HL-60 (cell line): Measurements from ENCODE around the gene DHRS7B.
A peak's percentile ranks its signal among the peaks of the same experiment; 100 is the strongest.

Experiments
- DNase-seq, 2 experiments: peaks; one replicate each; pipeline ENCODE4 v3.0.0-alpha.2; 2010 to 2020; ENCODE audit warnings: low read depth in 1 of 2, low spot score in 1 of 2
- H3K27ac ChIP-seq: fragments of 250-450 bp; sonication (Bioruptor Pico); replicated peaks from 2 replicates; pipeline ENCODE4 v1.5.1; 2020; ENCODE audit warnings: mild to moderate bottlenecking, moderate library complexity
- H3K27me3 ChIP-seq: fragments of 250-450 bp; sonication (Bioruptor Pico); 2 replicates; pipeline ENCODE4 v1.5.1; 2021; ENCODE audit warnings: mild to moderate bottlenecking, moderate library complexity; ENCODE audit not compliant: insufficient read depth, poor library complexity, severe bottlenecking
- H3K4me3 ChIP-seq: replicated peaks from 2 replicates; pipeline ENCODE4 v1.5.1; 2011; ENCODE audit warnings: mild to moderate bottlenecking, control low read depth, low read length; ENCODE audit not compliant: insufficient read depth
- CTCF ChIP-seq: IDR thresholded peaks from one replicate; pipeline ENCODE4 v1.5.1; 2011; ENCODE audit warnings: low read length, control low read depth, inconsistent platforms; ENCODE audit not compliant: insufficient read depth
- GABPA ChIP-seq: IDR thresholded peaks from 2 replicates; pipeline ENCODE4 v1.6.1; 2012; ENCODE audit warnings: low read depth
- POLR2AphosphoS5 ChIP-seq: IDR thresholded peaks from 2 replicates; pipeline ENCODE4 v1.6.1; 2012; ENCODE audit warnings: low read depth
- REST ChIP-seq: IDR thresholded peaks from 2 replicates; pipeline ENCODE4 v1.6.1; 2012; ENCODE audit warnings: low read depth; ENCODE audit not compliant: insufficient replicate concordance
- SPI1 ChIP-seq: IDR thresholded peaks from 2 replicates; pipeline ENCODE4 v1.6.1; 2012; ENCODE audit warnings: low read depth, mild to moderate bottlenecking, borderline replicate concordance

The DHRS7B gene

GRCh38 chr17:21095735-21096134 is 31.0 kb upstream of the DHRS7B start:
- TF ChIP-seq CTCF, result no peak
- TF ChIP-seq REST, result no peak
- no peak for TF ChIP-seq GABPA
- TF ChIP-seq SPI1, result no peak
- no peak for TF ChIP-seq POLR2AphosphoS5
- no peak for DNase-seq
- Histone ChIP-seq H3K4me3 (no peak overlapping the region), H3K27ac (no peak overlapping the region), H3K27me3 (no peaks in the 10 kb centered on the region)

- Histone ChIP-seq H3K27me3 (no peaks in the 10 kb centered on the region), H3K27ac (no peak overlapping the region), H3K4me3 (no peak overlapping the region)
- TF ChIP-seq GABPA (no peak), CTCF (no peak)
- no peak for DNase-seq
These were observed 29.9 kb upstream of the DHRS7B start for GRCh38 chr17:21096874-21097273.

GRCh38 chr17:21098934-21099689 is 27.7 kb upstream of the DHRS7B start:
- peak overlapping the region; percentile 87 for H3K27ac ChIP-seq

More at GRCh38 chr17:21098934-21099689, 27.7 kb upstream of the DHRS7B start:
- TF ChIP-seq POLR2AphosphoS5, result no peak
- no peak for TF ChIP-seq REST
- TF ChIP-seq GABPA, result no peak
- TF ChIP-seq SPI1, result no peak
- no peak for TF ChIP-seq CTCF
- peak; percentile 55 to 88 for DNase-seq
- no peaks in the 10 kb centered on the region for H3K27me3 ChIP-seq
- peak overlapping the region; percentile 69 for H3K4me3 ChIP-seq
